NT2/D1 (cell line): ENCODE data around the gene TMEM161B.

Experiments
- DNase-seq: peaks from one replicate; pipeline ENCODE4 v3.0.0-alpha.2; 2011; ENCODE audit warnings: low read depth, low spot score
- H3K27me3 ChIP-seq: 2 replicates; pipeline ENCODE4 v1.6.0; 2011; ENCODE audit warnings: mild to moderate bottlenecking; ENCODE audit not compliant: insufficient read length, insufficient read depth
- H3K36me3 ChIP-seq: 2 replicates; pipeline ENCODE4 v1.6.1; 2011; ENCODE audit warnings: mild to moderate bottlenecking, low read length, mixed read lengths; ENCODE audit not compliant: insufficient read depth, insufficient read length
- H3K4me1 ChIP-seq: 2 replicates; pipeline ENCODE4 v1.5.1; 2011; ENCODE audit not compliant: insufficient read depth, insufficient read length
- H3K4me3 ChIP-seq: 2 replicates; pipeline ENCODE4 v1.5.1; 2011; ENCODE audit warnings: low read depth; ENCODE audit not compliant: insufficient read length
- H3K9ac ChIP-seq: 2 replicates; pipeline ENCODE4 v1.6.0; 2011; ENCODE audit warnings: low read depth; ENCODE audit not compliant: insufficient read length
- H3K9me3 ChIP-seq: 2 replicates; pipeline ENCODE4 v1.5.1; 2011; ENCODE audit warnings: mild to moderate bottlenecking, low read length; ENCODE audit not compliant: insufficient read depth
- SUZ12 ChIP-seq: IDR thresholded peaks from 2 replicates; pipeline ENCODE4 v1.6.1; 2011; ENCODE audit not compliant: insufficient read length, insufficient read depth; ENCODE audit errors: extremely low read depth
- YY1 ChIP-seq: IDR thresholded peaks from 2 replicates; pipeline ENCODE4 v1.6.1; 2011; ENCODE audit not compliant: insufficient read length, insufficient read depth
- ZNF274 ChIP-seq: IDR thresholded peaks from 2 replicates; pipeline ENCODE4 v1.6.1; 2011; ENCODE audit warnings: mild to moderate bottlenecking, low read depth, low read length

The TMEM161B gene

GRCh38 chr5:88268385-88269184 lies at the start of gene TMEM161B:
Gene TMEM161B (minus strand): TSS chr5:88268845. CDS start chr5:88268723, 122 bp downstream.
- DNase-seq, result peak; percentile 35
- TF ChIP-seq ZNF274 (no peak), SUZ12 (no peak), YY1 (no peak)
- peaks cover 17% of the 10 kb centered on the region for H3K36me3 ChIP-seq

GRCh38 chr5:88304356-88304755 lies 35.7 kb upstream of the TMEM161B start:
- peak; percentile 5 for DNase-seq
- H3K4me1 ChIP-seq, result no peaks in the 10 kb centered on the region
- TF ChIP-seq YY1, result no peak
- TF ChIP-seq SUZ12, result no peak
- TF ChIP-seq ZNF274, result no peak

More at GRCh38 chr5:88268385-88269184, at the start of gene TMEM161B:
- Histone ChIP-seq H3K4me1 (no peaks in the 10 kb centered on the region), H3K9ac (peak within 1 kb of the TSS; percentile 89), H3K27me3 (no peaks in the 10 kb centered on the region), H3K4me3 (peak within 1 kb of the TSS; percentile 96), H3K9me3 (peaks cover 12% of the 10 kb centered on the region; the same call in 1 of the 2 replicates)

GRCh38 chr5:88298425-88298824 lies 29.8 kb upstream of the TMEM161B start:
- no peak for TF ChIP-seq ZNF274
- no peak for TF ChIP-seq SUZ12
- TF ChIP-seq YY1, result no peak

More at GRCh38 chr5:88304356-88304755, 35.7 kb upstream of the TMEM161B start:
- Histone ChIP-seq H3K9ac (no peak overlapping the region), H3K9me3 (no peaks in the 10 kb centered on the region; the same call in 1 of the 2 replicates), H3K36me3 (no peaks in the 10 kb centered on the region), H3K4me3 (no peak overlapping the region), H3K27me3 (no peaks in the 10 kb centered on the region)

GRCh38 chr5:88290801-88291200 lies 22.2 kb upstream of the TMEM161B start:
- no peak for DNase-seq

More at GRCh38 chr5:88298425-88298824, 29.8 kb upstream of the TMEM161B start:
- H3K36me3 ChIP-seq, result no peaks in the 10 kb centered on the region
- no peaks in the 10 kb centered on the region for H3K27me3 ChIP-seq
- no peaks in the 10 kb centered on the region for H3K9me3 ChIP-seq
- H3K4me3 ChIP-seq, result no peak overlapping the region
- no peak overlapping the region for H3K9ac ChIP-seq
- H3K4me1 ChIP-seq, result no peaks in the 10 kb centered on the region
- no peak for DNase-seq

GRCh38 chr5:88288528-88289197 lies 20.0 kb upstream of the TMEM161B start:
- DNase-seq, result no peak
- Histone ChIP-seq H3K9ac (no peak overlapping the region), H3K4me1 (no peaks in the 10 kb centered on the region), H3K4me3 (no peak overlapping the region), H3K36me3 (no peaks in the 10 kb centered on the region), H3K27me3 (no peaks in the 10 kb centered on the region), H3K9me3 (no peaks in the 10 kb centered on the region)
- TF ChIP-seq ZNF274 (no peak), SUZ12 (no peak), YY1 (no peak)

More at GRCh38 chr5:88290801-88291200, 22.2 kb upstream of the TMEM161B start:
- Histone ChIP-seq H3K4me3 (no peak overlapping the region), H3K36me3 (no peaks in the 10 kb centered on the region), H3K9ac (no peak overlapping the region), H3K9me3 (no peaks in the 10 kb centered on the region), H3K27me3 (no peaks in the 10 kb centered on the region), H3K4me1 (no peaks in the 10 kb centered on the region)
- TF ChIP-seq YY1 (no peak), SUZ12 (no peak), ZNF274 (no peak)

GRCh38 chr5:88287846-88288527 lies 19.3 kb upstream of the TMEM161B start:
- no peaks in the 10 kb centered on the region for H3K9me3 ChIP-seq
- no peak overlapping the region for H3K9ac ChIP-seq
- no peaks in the 10 kb centered on the region for H3K36me3 ChIP-seq
- no peaks in the 10 kb centered on the region for H3K27me3 ChIP-seq
- no peaks in the 10 kb centered on the region for H3K4me1 ChIP-seq
- TF ChIP-seq YY1, result no peak
- TF ChIP-seq SUZ12, result no peak
- TF ChIP-seq ZNF274, result no peak
- no peak for DNase-seq
- no peak overlapping the region for H3K4me3 ChIP-seq

GRCh38 chr5:88287302-88287701 lies 18.7 kb upstream of the TMEM161B start:
- Histone ChIP-seq H3K9me3 (no peaks in the 10 kb centered on the region), H3K27me3 (no peaks in the 10 kb centered on the region), H3K9ac (no peak overlapping the region), H3K36me3 (peaks cover 5% of the 10 kb centered on the region), H3K4me3 (no peak overlapping the region), H3K4me1 (no peaks in the 10 kb centered on the region)
- TF ChIP-seq ZNF274 (no peak), YY1 (no peak), SUZ12 (no peak)
- no peak for DNase-seq
